ENCODE measurements around the gene GDNF.
"Not testable (repeated sequence)": the region's sequence is repeated elsewhere in the genome, so short reads cannot be mapped to it uniquely, and the experiment has no call there.

GDNF gene, protein sequence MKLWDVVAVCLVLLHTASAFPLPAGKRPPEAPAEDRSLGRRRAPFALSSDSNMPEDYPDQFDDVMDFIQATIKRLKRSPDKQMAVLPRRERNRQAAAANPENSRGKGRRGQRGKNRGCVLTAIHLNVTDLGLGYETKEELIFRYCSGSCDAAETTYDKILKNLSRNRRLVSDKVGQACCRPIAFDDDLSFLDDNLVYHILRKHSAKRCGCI

DNA sequence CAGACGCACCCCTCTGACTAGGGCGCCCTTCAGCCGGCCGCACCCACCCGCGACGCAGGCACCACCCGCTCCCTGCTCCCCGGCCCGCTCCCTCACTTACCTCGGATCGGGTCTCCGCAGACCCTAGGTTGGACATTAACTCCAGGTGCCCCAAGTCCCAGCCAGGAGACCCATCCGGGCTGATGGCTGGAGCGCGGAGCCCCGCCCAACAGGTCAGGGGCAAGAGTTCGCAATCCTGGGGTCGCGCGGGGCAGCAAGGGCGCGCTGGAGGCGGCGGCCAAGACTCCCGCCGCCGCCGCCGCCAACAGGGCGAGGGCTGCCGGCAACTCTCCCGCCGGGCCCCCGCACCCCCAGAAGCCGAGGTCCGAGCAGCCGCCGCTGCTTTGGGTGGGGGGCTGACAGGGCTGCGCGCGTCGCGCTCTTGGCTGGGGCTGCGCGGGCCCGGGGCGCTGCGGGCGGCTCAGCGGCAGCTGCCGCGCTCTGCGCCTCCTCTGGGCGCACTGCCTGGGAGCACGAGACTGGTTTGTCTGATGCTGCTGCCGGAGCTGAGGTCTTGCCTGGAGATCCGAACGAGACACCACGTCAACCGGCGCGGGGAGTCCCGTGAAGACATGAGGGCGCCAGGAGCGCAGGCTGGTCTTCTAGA, at the start of gene GDNF:
Gene GDNF, minus strand, starts transcription at position 635 of the 646 bp plus-strand sequence. CDS start 5,245 bp downstream, outside the sequence.
- in situ Hi-C loops (cut with MboI; ENCODE audit: low sequenced_read_pairs), result no loop called here

GRCh38 chr5:37888476-37888875, 48.6 kb upstream of the GDNF start:
- in situ Hi-C loops (cut with MboI; ENCODE audit: low sequenced_read_pairs), result no loop called here

GRCh38 chr5:37886242-37886905, 46.5 kb upstream of the GDNF start:
- in situ Hi-C loops (cut with MboI; ENCODE audit: low sequenced_read_pairs), result no loop called here

DNA sequence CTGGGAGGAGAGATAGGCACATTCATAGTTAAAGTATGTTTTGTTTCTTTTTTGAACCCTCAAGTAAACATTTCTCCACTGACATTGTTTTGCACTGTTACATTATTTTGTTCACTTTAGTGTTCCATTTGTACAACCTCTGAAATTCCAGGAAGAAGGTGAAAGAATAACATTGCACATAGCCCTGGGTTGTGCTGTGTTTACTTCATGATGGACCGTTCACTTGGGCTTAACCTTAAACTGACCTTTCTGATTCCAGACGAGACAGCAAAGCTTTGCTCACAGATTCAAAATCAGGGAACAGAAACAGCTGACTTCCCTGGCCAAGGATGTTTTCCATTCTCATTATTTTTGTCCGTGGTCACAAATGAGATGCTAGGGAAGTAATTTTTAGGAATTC, 42.8 kb upstream of the GDNF start:
- in situ Hi-C loops (cut with MboI; ENCODE audit: low sequenced_read_pairs), result no loop called here

DNA sequence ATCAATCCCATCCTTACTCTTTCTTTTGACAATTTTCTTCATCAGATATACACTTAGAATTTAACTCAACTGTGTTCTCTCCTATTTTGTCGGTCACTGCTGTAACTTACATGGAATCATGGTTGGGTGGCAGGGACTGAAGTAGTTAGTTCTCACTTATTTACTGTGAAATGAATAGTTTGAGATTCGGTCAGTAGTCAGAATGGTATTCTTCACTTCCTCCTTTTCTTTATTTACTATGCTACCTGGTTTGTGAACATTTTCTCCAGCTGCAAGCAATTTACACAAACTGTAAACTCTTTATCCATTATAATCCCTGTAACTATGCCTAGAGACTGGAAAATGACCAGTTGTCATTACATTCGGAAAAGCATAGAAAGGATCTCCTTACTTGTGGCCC, 41.5 kb upstream of the GDNF start:
- in situ Hi-C loops (cut with MboI; ENCODE audit: low sequenced_read_pairs), result no loop called here

GRCh38 chr5:37876943-37877342, 37.1 kb upstream of the GDNF start:
- in situ Hi-C loops (cut with MboI; ENCODE audit: low sequenced_read_pairs), result no loop called here

DNA sequence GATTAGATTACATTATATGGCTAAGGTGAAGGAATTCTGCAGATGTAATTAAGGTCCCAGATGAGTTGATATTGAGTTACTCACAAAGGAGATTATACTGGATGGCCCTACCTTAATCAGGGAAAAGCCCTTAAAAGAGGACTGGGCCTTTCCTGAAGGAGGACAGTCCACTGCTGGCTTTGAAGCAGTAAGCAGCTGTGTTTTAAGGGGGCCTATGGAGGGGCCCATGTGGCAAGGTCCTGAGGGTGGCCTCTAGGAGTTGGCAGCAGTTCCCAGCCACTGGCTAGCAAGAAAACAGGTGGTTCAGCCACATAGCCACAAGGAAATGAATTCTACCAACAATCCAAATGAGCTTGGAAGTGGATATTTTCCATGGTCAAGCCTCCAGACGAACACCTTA, 36.4 kb upstream of the GDNF start:
- in situ Hi-C loops (cut with MboI; ENCODE audit: low sequenced_read_pairs), result no loop called here

DNA sequence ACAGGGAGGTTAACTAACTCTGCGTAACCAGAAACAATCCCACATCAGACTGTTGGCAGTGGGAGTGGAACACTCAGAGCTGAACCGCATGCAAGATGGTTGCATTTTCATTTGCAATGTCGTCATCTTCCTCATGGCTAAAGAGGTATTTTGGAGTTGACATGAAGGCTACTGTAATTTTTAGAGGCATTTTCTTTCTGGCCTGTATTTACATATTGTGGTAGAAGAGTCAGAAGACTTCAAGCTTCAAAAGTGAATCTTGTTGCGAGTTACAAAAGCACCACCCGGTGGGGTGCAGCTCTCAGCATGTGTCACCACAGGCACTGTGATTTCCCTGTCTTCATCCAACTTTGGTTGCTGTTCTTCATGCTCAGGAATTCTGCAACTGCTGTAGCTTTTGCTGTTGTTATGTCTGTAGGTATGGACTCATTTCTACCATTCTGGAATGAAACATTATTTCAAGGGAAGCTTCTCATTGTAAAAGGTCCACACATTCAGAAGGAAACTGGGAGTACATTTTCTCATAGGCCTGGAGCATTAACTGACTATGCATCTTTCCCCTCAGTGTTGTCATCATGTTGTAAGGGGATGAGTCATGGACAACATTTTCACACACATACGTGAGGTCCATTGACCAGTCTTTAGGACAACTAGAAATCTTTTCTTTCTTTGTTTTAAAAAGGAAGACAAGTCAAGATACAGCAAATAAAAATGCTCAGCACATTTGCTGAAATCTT, 35.4 kb upstream of the GDNF start:
- in situ Hi-C loops (cut with MboI; ENCODE audit: low sequenced_read_pairs), result no loop called here

- in situ Hi-C loops (cut with MboI; ENCODE audit: low sequenced_read_pairs), result no loop called here
These were observed 34.1 kb upstream of the GDNF start for GRCh38 chr5:37873988-37874387.

- in situ Hi-C loops (cut with MboI; ENCODE audit: low sequenced_read_pairs), result no loop called here
These were observed 31.4 kb upstream of the GDNF start for GRCh38 chr5:37871023-37871815.

- in situ Hi-C loops (cut with MboI; ENCODE audit: low sequenced_read_pairs), result no loop called here
These were observed 29.4 kb upstream of the GDNF start for GRCh38 chr5:37869216-37869615.

DNA sequence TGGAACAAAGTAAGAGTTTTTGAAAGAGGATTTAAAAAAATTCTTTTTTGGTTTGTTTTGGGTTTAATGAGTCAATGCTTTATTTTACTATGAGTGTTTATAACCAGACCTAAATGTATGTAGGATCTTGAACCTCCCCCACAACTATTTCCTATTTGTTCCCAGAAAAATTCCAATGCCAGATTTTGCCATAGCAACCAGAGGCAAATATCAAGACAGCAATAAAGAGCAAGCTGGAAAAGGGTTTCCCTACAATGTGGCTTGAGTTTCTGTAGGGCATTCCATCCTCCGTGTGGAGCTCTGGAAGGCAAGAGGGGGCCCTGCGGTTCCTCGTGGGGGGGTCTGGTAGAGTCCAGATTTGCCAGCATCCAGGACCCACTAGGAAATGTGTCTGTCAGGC, 27.8 kb upstream of the GDNF start:
- in situ Hi-C loops (cut with MboI; ENCODE audit: low sequenced_read_pairs), result no loop called here

GRCh38 chr5:37862907-37863306, 23.1 kb upstream of the GDNF start:
- in situ Hi-C loops (cut with MboI; ENCODE audit: low sequenced_read_pairs), result not testable (repeated sequence)

DNA sequence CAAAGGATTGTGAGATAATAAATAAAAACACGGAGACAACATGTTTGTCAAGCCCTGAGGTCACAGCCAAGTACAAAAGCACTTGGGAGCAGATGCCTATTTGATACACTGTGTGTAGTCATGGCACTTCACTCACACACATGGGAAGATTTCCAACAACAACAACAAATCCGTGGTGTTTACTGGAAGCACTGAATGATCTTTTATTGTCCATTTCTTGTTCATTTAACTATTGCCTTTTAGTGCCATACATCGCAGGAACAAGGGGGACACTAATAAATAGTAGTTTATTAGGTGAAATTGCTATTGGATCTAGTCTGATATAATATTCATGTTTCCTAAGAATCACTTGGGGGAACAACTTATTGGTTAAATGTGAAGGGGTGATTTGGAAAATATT, 20.4 kb upstream of the GDNF start:
- in situ Hi-C loops (cut with MboI; ENCODE audit: low sequenced_read_pairs), result no loop called here

GRCh38 chr5:37859805-37860204, 20.0 kb upstream of the GDNF start:
- in situ Hi-C loops (cut with MboI; ENCODE audit: low sequenced_read_pairs), result no loop called here

DNA sequence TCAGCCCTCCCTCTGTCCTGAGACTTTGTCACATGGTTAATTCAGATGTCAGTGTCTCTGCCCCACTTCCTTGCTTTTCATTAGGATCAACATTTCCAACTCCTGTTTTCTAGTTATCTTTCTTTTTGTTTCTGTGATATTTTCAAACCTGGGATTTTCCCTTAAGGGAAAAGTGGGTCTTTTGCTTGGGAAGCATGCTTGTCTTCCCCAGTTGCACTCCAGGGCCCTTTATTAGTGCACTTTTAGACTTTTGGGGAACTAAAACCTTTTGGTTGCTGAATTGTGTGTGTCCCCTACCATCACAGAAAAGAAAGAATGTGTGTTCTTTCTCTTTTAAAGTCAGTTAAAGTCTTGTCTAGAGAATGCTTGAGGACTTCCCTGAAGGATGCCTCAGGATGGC, 18.4 kb upstream of the GDNF start:
- in situ Hi-C loops (cut with MboI; ENCODE audit: low sequenced_read_pairs), result no loop called here

DNA sequence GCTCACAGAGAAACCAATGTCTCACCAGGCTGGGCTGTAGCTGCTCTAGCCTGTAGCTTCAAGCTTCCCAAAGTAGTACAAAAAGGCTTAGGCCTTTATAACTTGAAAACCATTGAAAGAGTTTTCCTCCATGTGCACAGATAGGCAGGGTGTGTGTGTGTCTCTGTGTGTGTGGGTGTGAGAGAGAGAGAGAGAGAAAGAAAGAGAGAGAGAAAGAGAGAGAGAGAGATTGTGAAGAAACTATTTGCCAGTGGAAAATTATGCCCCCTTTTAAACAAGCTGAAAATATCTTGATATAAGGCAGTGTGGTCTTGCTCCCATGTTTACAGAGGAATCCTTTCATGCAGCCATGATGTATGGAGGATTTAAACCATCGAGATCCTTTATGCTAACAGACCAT, 17.9 kb upstream of the GDNF start:
- in situ Hi-C loops (cut with MboI; ENCODE audit: low sequenced_read_pairs), result no loop called here

DNA sequence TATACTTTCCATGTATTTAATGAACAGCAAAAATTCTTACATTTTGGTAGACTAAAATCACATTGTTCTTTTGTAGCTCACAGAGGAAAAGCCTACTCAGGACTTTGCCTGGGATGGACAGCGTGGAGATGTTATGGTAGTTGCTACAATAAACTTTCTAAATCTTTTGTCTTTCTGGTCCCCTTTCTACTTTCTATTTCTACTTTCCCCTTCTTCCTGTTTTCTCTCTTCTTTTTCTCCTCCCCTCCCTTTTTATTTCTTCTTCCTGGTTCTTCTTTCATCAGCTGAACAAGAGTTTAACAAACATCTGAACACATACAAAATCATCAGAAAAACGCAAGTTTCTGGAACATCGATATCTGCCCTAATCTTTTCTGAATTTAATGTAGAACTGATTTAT, 15.6 kb upstream of the GDNF start:
- in situ Hi-C loops (cut with MboI; ENCODE audit: low sequenced_read_pairs), result no loop called here

- in situ Hi-C loops (cut with MboI; ENCODE audit: low sequenced_read_pairs), result no loop called here
These were observed 11.5 kb upstream of the GDNF start for GRCh38 chr5:37851305-37851704.

- in situ Hi-C loops (cut with MboI; ENCODE audit: low sequenced_read_pairs), result no loop called here
These were observed 10.5 kb upstream of the GDNF start for GRCh38 chr5:37850226-37850865.

Measured in HL-60/S4 (cell line).